OCI-LY1 (cell line): ENCODE results near the gene PIEZO1.

ENCODE experiments used
- H2AFZ ChIP-seq: fragments of 200-600 bp; sonication (generic), shearing (Covaris generic); 2 replicates; pipeline ENCODE4 v1.6.0; 2014; ENCODE audit warnings: antibody characterized with exemption, mild to moderate bottlenecking, low read length
- H3F3A ChIP-seq: fragments of 200-600 bp; sonication (generic), shearing (Covaris generic); 2 replicates; pipeline ENCODE4 v1.6.0; 2014; ENCODE audit warnings: mild to moderate bottlenecking, antibody characterized with exemption, low read length, moderate library complexity; ENCODE audit not compliant: insufficient read depth
- H3K27ac ChIP-seq: fragments of 200-600 bp; sonication (generic); 2 replicates; pipeline ENCODE4 v1.5.1; 2014; ENCODE audit warnings: low read length, mixed run types, mild to moderate bottlenecking, low read depth; ENCODE audit not compliant: poor library complexity, severe bottlenecking
- H3K27me3 ChIP-seq: fragments of 200-600 bp; sonication (generic); 2 replicates; pipeline ENCODE4 v1.6.0; 2014; ENCODE audit warnings: antibody characterized with exemption, mild to moderate bottlenecking, low read length, moderate library complexity; ENCODE audit not compliant: insufficient read depth
- H3K36me3 ChIP-seq: fragments of 200-600 bp; sonication (generic); 2 replicates; pipeline ENCODE4 v1.6.1; 2014; ENCODE audit warnings: mild to moderate bottlenecking, antibody characterized with exemption, low read length, moderate library complexity, mixed read lengths; ENCODE audit not compliant: insufficient read depth
- H3K4me1 ChIP-seq: fragments of 200-600 bp; sonication (generic); 2 replicates; pipeline ENCODE4 v1.5.1; 2014; ENCODE audit warnings: mild to moderate bottlenecking, low read length, moderate library complexity; ENCODE audit not compliant: insufficient read depth, severe bottlenecking
- H3K4me2 ChIP-seq: fragments of 200-600 bp; sonication (generic), shearing (Covaris generic); 2 replicates; pipeline ENCODE4 v1.6.1; 2014; ENCODE audit warnings: low read length
- H3K4me3 ChIP-seq: fragments of 200-600 bp; sonication (generic); 2 replicates; pipeline ENCODE4 v1.5.1; 2014; ENCODE audit warnings: low read length, low read depth, mild to moderate bottlenecking, mixed read lengths; ENCODE audit not compliant: poor library complexity, severe bottlenecking
- H3K79me2 ChIP-seq: fragments of 200-600 bp; shearing (Covaris generic); 2 replicates; pipeline ENCODE4 v1.6.1; 2016; ENCODE audit warnings: mixed run types, low read length, mixed read lengths; ENCODE audit not compliant: insufficient read depth
- H3K9ac ChIP-seq: fragments of 200-600 bp; sonication (generic), shearing (Covaris generic); 2 replicates; pipeline ENCODE4 v1.6.1; 2014; ENCODE audit warnings: mild to moderate bottlenecking, low read length, mixed read lengths
- H3K9me2 ChIP-seq: fragments of 200-600 bp; sonication (generic), shearing (Covaris generic); 2 replicates; pipeline ENCODE4 v1.6.1; 2014; ENCODE audit warnings: low read depth, mild to moderate bottlenecking, low read length, mixed read lengths
- H3K9me3 ChIP-seq: fragments of 200-600 bp; shearing (Covaris generic); 2 replicates; pipeline ENCODE4 v1.6.1; 2014; ENCODE audit warnings: low read length, mixed read lengths
- H4K20me1 ChIP-seq: fragments of 200-600 bp; sonication (generic), shearing (Covaris generic); 2 replicates; pipeline ENCODE4 v1.6.0; 2016; ENCODE audit warnings: mild to moderate bottlenecking, low read length; ENCODE audit not compliant: insufficient read depth
- EZH2 ChIP-seq: fragments of 200-600 bp; sonication (generic), shearing (Covaris generic); IDR thresholded peaks from 2 replicates; pipeline ENCODE4 v1.8.0; 2017; ENCODE audit warnings: borderline replicate concordance, mixed run types, mild to moderate bottlenecking, antibody characterized with exemption, low read length, moderate library complexity, mixed read lengths
- TF ChIP-seq, protein P1 (sequence below): fragments of 200-600 bp; sonication (generic), shearing (Covaris generic); IDR thresholded peaks from 2 replicates; pipeline ENCODE4 v1.5.1; 2017; ENCODE audit warnings: mild to moderate bottlenecking, antibody characterized with exemption, low read length, moderate library complexity, mixed read lengths

PIEZO1 gene

DNA sequence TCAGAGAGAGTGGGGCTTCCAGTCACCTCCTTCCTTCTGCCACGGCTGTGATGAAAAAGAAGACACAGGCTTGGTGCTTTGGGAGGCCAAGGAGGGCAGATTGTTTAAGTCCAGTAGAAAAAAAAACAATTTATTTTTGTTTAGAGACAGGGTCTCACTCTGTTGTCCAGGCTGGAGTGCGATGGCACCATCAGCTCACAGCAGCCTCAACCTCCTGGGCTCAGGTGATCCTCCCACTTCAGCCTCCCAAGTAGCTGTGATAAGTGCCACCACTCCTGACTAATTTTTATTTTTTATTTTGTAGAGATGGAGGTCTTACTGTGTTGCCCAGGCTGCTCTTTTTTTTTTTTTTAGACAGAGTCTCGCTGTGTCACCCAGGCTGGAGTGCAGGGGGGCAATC, 119.5 kb downstream of the PIEZO1 start:
- H3K9me3 ChIP-seq, result no peaks in the 10 kb centered on the region
- peak overlapping the region; percentile 87 for H3K27ac ChIP-seq
- H3F3A ChIP-seq, result no peaks in the 10 kb centered on the region
- H3K9me2 ChIP-seq, result no peaks in the 10 kb centered on the region
- peak overlapping the region; percentile 85 for H3K4me3 ChIP-seq
- H3K4me2 ChIP-seq, result peak overlapping the region; percentile 81; the same call in 1 of the 2 replicates
- H3K36me3 ChIP-seq, result peaks cover 15% of the 10 kb centered on the region
- H3K4me1 ChIP-seq, result peaks cover 36% of the 10 kb centered on the region
- H2AFZ ChIP-seq, result no peak overlapping the region
- no peak for TF ChIP-seq EZH2
- TF ChIP-seq, protein P1, sequence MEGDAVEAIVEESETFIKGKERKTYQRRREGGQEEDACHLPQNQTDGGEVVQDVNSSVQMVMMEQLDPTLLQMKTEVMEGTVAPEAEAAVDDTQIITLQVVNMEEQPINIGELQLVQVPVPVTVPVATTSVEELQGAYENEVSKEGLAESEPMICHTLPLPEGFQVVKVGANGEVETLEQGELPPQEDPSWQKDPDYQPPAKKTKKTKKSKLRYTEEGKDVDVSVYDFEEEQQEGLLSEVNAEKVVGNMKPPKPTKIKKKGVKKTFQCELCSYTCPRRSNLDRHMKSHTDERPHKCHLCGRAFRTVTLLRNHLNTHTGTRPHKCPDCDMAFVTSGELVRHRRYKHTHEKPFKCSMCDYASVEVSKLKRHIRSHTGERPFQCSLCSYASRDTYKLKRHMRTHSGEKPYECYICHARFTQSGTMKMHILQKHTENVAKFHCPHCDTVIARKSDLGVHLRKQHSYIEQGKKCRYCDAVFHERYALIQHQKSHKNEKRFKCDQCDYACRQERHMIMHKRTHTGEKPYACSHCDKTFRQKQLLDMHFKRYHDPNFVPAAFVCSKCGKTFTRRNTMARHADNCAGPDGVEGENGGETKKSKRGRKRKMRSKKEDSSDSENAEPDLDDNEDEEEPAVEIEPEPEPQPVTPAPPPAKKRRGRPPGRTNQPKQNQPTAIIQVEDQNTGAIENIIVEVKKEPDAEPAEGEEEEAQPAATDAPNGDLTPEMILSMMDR, result no peak
- H3K9ac ChIP-seq, result no peak overlapping the region; the same call in 1 of the 2 replicates
- peaks cover 12% of the 10 kb centered on the region for H3K79me2 ChIP-seq
- no peaks in the 10 kb centered on the region for H4K20me1 ChIP-seq
- no peaks in the 10 kb centered on the region for H3K27me3 ChIP-seq
